ENCODE data around the gene CROCC2. TPM values are rescaled to one million over a fixed set of nuclear protein-coding genes. Genes with fewer than 3 reads are reported as not detected.

CROCC2 gene
- polyA plus RNA-seq, 1 donor (not counting 4 experiments of a cell fraction or from before 2014, with no cell fraction given): not detected

DNA sequence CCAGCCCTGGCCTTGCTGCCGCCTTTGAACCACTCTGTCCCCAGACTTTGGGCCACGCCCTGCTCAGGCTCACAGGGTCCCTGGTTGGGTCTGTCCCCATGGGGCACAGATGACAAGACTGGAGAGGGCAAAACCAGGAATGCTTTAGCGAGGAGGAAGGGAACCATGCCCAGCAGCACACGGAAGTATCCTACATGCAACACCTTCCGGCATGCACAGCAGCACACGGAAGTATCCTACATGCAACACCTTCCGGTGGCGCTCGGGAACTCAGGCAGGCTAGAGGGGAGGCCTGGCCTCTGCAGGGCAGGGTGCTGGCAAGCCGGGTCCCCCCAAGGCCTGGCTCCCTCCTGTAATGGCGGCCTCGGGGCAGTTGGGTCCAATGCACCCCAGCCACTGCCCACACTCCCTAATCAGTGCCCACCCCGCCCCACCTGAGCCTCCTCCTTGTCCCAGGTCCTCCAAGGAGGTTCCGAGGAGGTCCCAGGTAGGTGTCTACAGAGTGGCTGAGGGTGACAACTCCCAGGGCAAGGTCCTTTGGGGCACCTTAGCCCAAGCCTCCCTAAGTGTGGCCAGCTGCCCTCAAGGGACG lies 58.7 kb downstream of the CROCC2 start:
- no peaks in the 10 kb centered on the region for H3K9me3 ChIP-seq (ENCODE audit: control insufficient read depth, low read depth, low read length)
- H4K20me1 ChIP-seq (ENCODE audit: control insufficient read depth, extremely low read depth, insufficient read depth, low read length): no peaks in the 10 kb centered on the region
- H3K27ac ChIP-seq (ENCODE audit: control insufficient read depth, insufficient read depth, low read length): no peak overlapping the region
- no peak overlapping the region for H3K9ac ChIP-seq (ENCODE audit: control insufficient read depth, extremely low read depth, insufficient read depth, low read length)
- H3K36me3 ChIP-seq (ENCODE audit: control insufficient read depth in 2 of 2, extremely low read depth in 1 of 2, insufficient read depth in 2 of 2, low read length in 2 of 2): no peaks in the 10 kb centered on the region
- no peak overlapping the region for H3K4me3 ChIP-seq (ENCODE audit: control insufficient read depth in 2 of 3, extremely low read depth in 1 of 3, insufficient read depth in 2 of 3, low read depth in 1 of 3, low read length in 3 of 3)
- no peaks in the 10 kb centered on the region for H3K9me1 ChIP-seq (ENCODE audit: control insufficient read depth, extremely low read depth, insufficient read depth, low read length)
- no peak for TF ChIP-seq EZH2 (IDR thresholded peaks at IDR 0.05; ENCODE audit: low read length)
- TF ChIP-seq, protein P1, sequence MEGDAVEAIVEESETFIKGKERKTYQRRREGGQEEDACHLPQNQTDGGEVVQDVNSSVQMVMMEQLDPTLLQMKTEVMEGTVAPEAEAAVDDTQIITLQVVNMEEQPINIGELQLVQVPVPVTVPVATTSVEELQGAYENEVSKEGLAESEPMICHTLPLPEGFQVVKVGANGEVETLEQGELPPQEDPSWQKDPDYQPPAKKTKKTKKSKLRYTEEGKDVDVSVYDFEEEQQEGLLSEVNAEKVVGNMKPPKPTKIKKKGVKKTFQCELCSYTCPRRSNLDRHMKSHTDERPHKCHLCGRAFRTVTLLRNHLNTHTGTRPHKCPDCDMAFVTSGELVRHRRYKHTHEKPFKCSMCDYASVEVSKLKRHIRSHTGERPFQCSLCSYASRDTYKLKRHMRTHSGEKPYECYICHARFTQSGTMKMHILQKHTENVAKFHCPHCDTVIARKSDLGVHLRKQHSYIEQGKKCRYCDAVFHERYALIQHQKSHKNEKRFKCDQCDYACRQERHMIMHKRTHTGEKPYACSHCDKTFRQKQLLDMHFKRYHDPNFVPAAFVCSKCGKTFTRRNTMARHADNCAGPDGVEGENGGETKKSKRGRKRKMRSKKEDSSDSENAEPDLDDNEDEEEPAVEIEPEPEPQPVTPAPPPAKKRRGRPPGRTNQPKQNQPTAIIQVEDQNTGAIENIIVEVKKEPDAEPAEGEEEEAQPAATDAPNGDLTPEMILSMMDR (optimal IDR thresholded peaks at IDR 0.05 in 1 of 3, IDR thresholded peaks at IDR 0.05 in 1 of 3, conservative IDR thresholded peaks at IDR 0.05 in 1 of 3; ENCODE audit: extremely low read depth in 1 of 3, insufficient read depth in 2 of 3, low read length in 3 of 3): no peak
- H3K27me3 ChIP-seq (ENCODE audit: control insufficient read depth, extremely low read depth, insufficient read depth, low read length): no peaks in the 10 kb centered on the region
- DNase-seq (ENCODE audit: low read depth, low spot score) (no peak), FAIRE-seq (no peak)
- dilution Hi-C loops (cut with MboI; ENCODE audit: extremely low pct_ligation_motif_present, low sequenced_read_pairs): no loop called here
- no peaks in the 10 kb centered on the region for H3K4me1 ChIP-seq (ENCODE audit: control insufficient read depth, extremely low read depth, insufficient read depth, low read length)
- no peak overlapping the region for H3K4me2 ChIP-seq (ENCODE audit: control insufficient read depth, extremely low read depth, insufficient read depth, low read depth, low read length)
- no peak overlapping the region for H2AFZ ChIP-seq (ENCODE audit: control insufficient read depth, low read length)
- H3K79me2 ChIP-seq (ENCODE audit: control insufficient read depth, insufficient read depth, low read length): no peaks in the 10 kb centered on the region

DNA sequence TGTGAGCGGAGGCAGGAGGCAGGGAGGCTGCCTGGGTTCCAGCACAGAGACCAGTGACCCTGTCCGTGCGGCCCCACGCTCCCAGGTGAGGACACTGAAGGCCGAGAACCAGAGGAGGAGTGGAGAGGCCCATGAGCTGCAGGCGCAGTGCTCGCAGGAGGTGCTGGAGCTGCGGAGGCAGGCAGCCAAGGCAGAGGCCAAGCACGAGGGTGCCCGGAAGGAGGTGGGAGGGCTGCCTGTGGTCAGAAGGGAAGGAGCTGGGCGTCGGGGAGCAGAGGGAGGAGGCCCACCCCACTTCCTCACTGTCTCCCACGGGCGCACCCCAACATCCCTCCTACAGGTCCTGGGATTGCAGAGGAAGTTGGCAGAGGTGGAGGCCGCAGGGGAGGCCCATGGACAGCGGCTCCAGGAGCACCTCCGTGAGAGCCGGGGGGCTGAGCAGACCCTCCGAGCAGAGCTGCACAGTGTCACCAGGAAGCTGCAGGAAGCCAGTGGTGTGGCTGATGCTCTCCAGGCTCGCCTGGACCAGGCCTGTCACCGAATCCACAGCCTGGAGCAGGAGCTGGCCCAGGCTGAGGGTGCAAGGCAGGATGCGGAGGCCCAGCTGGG lies 59.3 kb downstream of the CROCC2 start:
- no peaks in the 10 kb centered on the region for H3K9me3 ChIP-seq (ENCODE audit: control insufficient read depth, low read depth, low read length)
- no peaks in the 10 kb centered on the region for H3K36me3 ChIP-seq (ENCODE audit: control insufficient read depth in 2 of 2, extremely low read depth in 1 of 2, insufficient read depth in 2 of 2, low read length in 2 of 2)
- FAIRE-seq: no peak

More for the DNA sequence above, 59.3 kb downstream of the CROCC2 start:
- no peak overlapping the region for H3K4me3 ChIP-seq (ENCODE audit: control insufficient read depth in 2 of 3, extremely low read depth in 1 of 3, insufficient read depth in 2 of 3, low read depth in 1 of 3, low read length in 3 of 3)
- dilution Hi-C loops (cut with MboI; ENCODE audit: extremely low pct_ligation_motif_present, low sequenced_read_pairs): no loop called here
- H3K79me2 ChIP-seq (ENCODE audit: control insufficient read depth, insufficient read depth, low read length): no peaks in the 10 kb centered on the region
- no peaks in the 10 kb centered on the region for H3K9me1 ChIP-seq (ENCODE audit: control insufficient read depth, extremely low read depth, insufficient read depth, low read length)
- H3K4me1 ChIP-seq (ENCODE audit: control insufficient read depth, extremely low read depth, insufficient read depth, low read length): no peaks in the 10 kb centered on the region
- H3K4me2 ChIP-seq (ENCODE audit: control insufficient read depth, extremely low read depth, insufficient read depth, low read depth, low read length): no peak overlapping the region
- DNase-seq (ENCODE audit: low read depth, low spot score): no peak
- H2AFZ ChIP-seq (ENCODE audit: control insufficient read depth, low read length): no peak overlapping the region
- no peaks in the 10 kb centered on the region for H3K27me3 ChIP-seq (ENCODE audit: control insufficient read depth, extremely low read depth, insufficient read depth, low read length)
- TF ChIP-seq, protein P1 (optimal IDR thresholded peaks at IDR 0.05 in 1 of 3, IDR thresholded peaks at IDR 0.05 in 1 of 3, conservative IDR thresholded peaks at IDR 0.05 in 1 of 3; ENCODE audit: extremely low read depth in 1 of 3, insufficient read depth in 2 of 3, low read length in 3 of 3): no peak
- TF ChIP-seq EZH2 (IDR thresholded peaks at IDR 0.05; ENCODE audit: low read length): no peak
- H3K9ac ChIP-seq (ENCODE audit: control insufficient read depth, extremely low read depth, insufficient read depth, low read length): no peak overlapping the region
- no peak overlapping the region for H3K27ac ChIP-seq (ENCODE audit: control insufficient read depth, insufficient read depth, low read length)
- no peaks in the 10 kb centered on the region for H4K20me1 ChIP-seq (ENCODE audit: control insufficient read depth, extremely low read depth, insufficient read depth, low read length)

Data from keratinocyte (primary cell).